K562 (cell line): ENCODE data around the gene SH3BP5L. TPM values are rescaled to one million over a fixed set of nuclear protein-coding genes. Genes with fewer than 3 reads are reported as not detected.

ENCODE experiments used
- BDP1 ChIP-seq: IDR thresholded peaks from 3 replicates; pipeline ENCODE4 v1.6.1; 2011; ENCODE audit not compliant: insufficient read length, insufficient read depth
- CBFA2T2 ChIP-seq: fragments of 450-650 bp; conservative IDR thresholded peaks from 2 replicates; pipeline ENCODE4 v1.6.1; 2017; ENCODE audit warnings: mild to moderate bottlenecking
- CBX5 ChIP-seq: IDR thresholded peaks from 2 replicates; pipeline ENCODE4 v1.6.1; 2014; ENCODE audit warnings: low read depth, borderline replicate concordance
- CREB1 ChIP-seq, 2 experiments: sonication (generic) in 1 of 2; formaldehyde crosslinking in 1 of 2; IDR thresholded peaks; 2 replicates each; pipeline versions ENCODE4 v1.6.1 to v1.8.0; 2012 to 2022; ENCODE audit warnings: inconsistent platforms in 1 of 2, mild to moderate bottlenecking in 1 of 2, missing genetic modification reagents in 1 of 2, moderate library complexity in 1 of 2
- DDX20 ChIP-seq: fragments of 450-650 bp; IDR thresholded peaks from 2 replicates; pipeline ENCODE4 v1.6.1; 2016; ENCODE audit warnings: missing genetic modification characterization, low read depth, mild to moderate bottlenecking, missing compliant biosample characterization, moderate library complexity
- ELF4 ChIP-seq: fragments of 450-650 bp; formaldehyde crosslinking; IDR thresholded peaks from 2 replicates; pipeline ENCODE4 v1.4.0; 2022; ENCODE audit warnings: missing genetic modification characterization
- EP400 ChIP-seq: fragments of 450-650 bp; IDR thresholded peaks from 2 replicates; pipeline ENCODE4 v1.6.1; 2017; ENCODE audit warnings: antibody characterized with exemption, mild to moderate bottlenecking, moderate library complexity
- HNRNPL ChIP-seq: fragments of 200-400 bp; formaldehyde crosslinking; IDR thresholded peaks from 2 replicates; pipeline ENCODE4 v1.6.1; 2017; ENCODE audit warnings: low read depth, mild to moderate bottlenecking, low read length
- HSF4 ChIP-seq: fragments of 250-450 bp; sonication (Bioruptor Pico); IDR thresholded peaks from 2 replicates; pipeline ENCODE4 v2.1.2; 2022; ENCODE audit warnings: mild to moderate bottlenecking, moderate library complexity, borderline replicate concordance
- KLF16 ChIP-seq: IDR thresholded peaks from 2 replicates; pipeline ENCODE4 v1.6.1; 2016; ENCODE audit warnings: antibody characterized with exemption
- MCM7 ChIP-seq, 2 experiments: fragments of 450-650 bp; IDR thresholded peaks; 2 replicates each; pipeline ENCODE4 v1.6.1; 2016 to 2018
- NR2F6 ChIP-seq: fragments of 450-650 bp; formaldehyde crosslinking; IDR thresholded peaks from 2 replicates; pipeline ENCODE4 v1.4.0; 2020; ENCODE audit warnings: mild to moderate bottlenecking
- OTX1 ChIP-seq: fragments of 450-650 bp; formaldehyde crosslinking; IDR thresholded peaks from 2 replicates; pipeline ENCODE4 v1.4.0; 2022; ENCODE audit warnings: mild to moderate bottlenecking
- POLR3G ChIP-seq: IDR thresholded peaks from 2 replicates; pipeline ENCODE4 v1.6.1; 2011; ENCODE audit not compliant: insufficient read length, insufficient replicate concordance; ENCODE audit errors: extremely low read depth
- PURB ChIP-seq: sonication (generic); formaldehyde crosslinking; IDR thresholded peaks from 2 replicates; pipeline ENCODE4 v1.9.0; 2021; ENCODE audit warnings: low read depth, mild to moderate bottlenecking, missing genetic modification reagents
- RNF219 ChIP-seq: fragments of 250-450 bp; sonication (Bioruptor Pico); IDR thresholded peaks from 2 replicates; pipeline ENCODE4 v1.5.0; 2022; ENCODE audit warnings: mild to moderate bottlenecking
- SRSF9 ChIP-seq: fragments of 200-400 bp; formaldehyde crosslinking; IDR thresholded peaks from 2 replicates; pipeline ENCODE4 v1.6.1; 2017; ENCODE audit warnings: low read depth, low read length, borderline replicate concordance
- TSC22D4 ChIP-seq: fragments of 450-650 bp; IDR thresholded peaks from 2 replicates; pipeline ENCODE4 v1.6.1; 2016; ENCODE audit warnings: missing genetic modification characterization, missing biosample characterization, control low read depth
- ZEB2 ChIP-seq: fragments of 450-650 bp; IDR thresholded peaks from 2 replicates; pipeline ENCODE4 v1.6.1; 2016
- ZNF253 ChIP-seq: fragments of 250-450 bp; sonication (Bioruptor Pico); conservative IDR thresholded peaks from 2 replicates; pipeline ENCODE4 v1.6.1; 2021; ENCODE audit warnings: mild to moderate bottlenecking
- ZNF316 ChIP-seq: fragments of 450-650 bp; IDR thresholded peaks from 2 replicates; pipeline ENCODE4 v1.6.1; 2016
- ZNF354B ChIP-seq: fragments of 250-450 bp; sonication (Bioruptor Pico); IDR thresholded peaks from 2 replicates; pipeline ENCODE4 v1.4.0; 2020
- ZNF445 ChIP-seq: fragments of 250-450 bp; sonication (Bioruptor Pico); IDR thresholded peaks from 2 replicates; pipeline ENCODE4 v1.4.0; 2020; ENCODE audit warnings: low read depth, mild to moderate bottlenecking, moderate library complexity
- ZNF589 ChIP-seq: fragments of 200-800 bp; sonication (Bioruptor generic); IDR thresholded peaks from 2 replicates; pipeline ENCODE4 v1.6.1; 2016; ENCODE audit warnings: low read depth, missing genetic modification characterization, missing compliant biosample characterization
- ZNF778 ChIP-seq: fragments of 450-650 bp; formaldehyde crosslinking; IDR thresholded peaks from 2 replicates; pipeline ENCODE4 v1.4.0; 2020; ENCODE audit warnings: mild to moderate bottlenecking, moderate library complexity
- ZNF780A ChIP-seq: fragments of 250-450 bp; sonication (Bioruptor Pico); IDR thresholded peaks from 2 replicates; pipeline ENCODE4 v1.5.0; 2021; ENCODE audit warnings: mild to moderate bottlenecking
- polyA plus RNA-seq, 8 experiments: library from polyadenylated mRNA; depleted of rRNA in 4 of 8; stranded (reverse) in 5 of 8; unstranded in 3 of 8; fragments of >200 nt; fragmentation: Nextera tagmentation in 2 of 8; fragmentation: Illumina TruSeq in 1 of 8; extraction: Ambion mirVana in 2 of 8; extraction: Trizol in 1 of 8; gene quantifications; 2 replicates each; pipeline versions ENCODE4 v1.2.1 to v1.2.3, GENCODE V29; 2011 to 2014; ENCODE audit warnings: inconsistent platforms in 1 of 8, missing spikeins in 1 of 8
- total RNA-seq, 7 experiments: library from RNA; depleted of rRNA in 6 of 7; stranded (reverse); fragments of >200 nt in 6 of 7; fragmentation: Illumina TruSeq in 2 of 7; extraction: Trizol in 2 of 7; gene quantifications; 2 replicates each; pipeline versions ENCODE4 v1.2.1 to v1.2.3, GENCODE V29; 2011 to 2021; ENCODE audit warnings: low replicate concordance in 1 of 7
- TF ChIP-seq, protein P1 (sequence below), 2 experiments: fragments of 150-350 bp in 1 of 2; IDR thresholded peaks; 2 replicates each; pipeline ENCODE4 v1.6.1; 2012 to 2016; ENCODE audit warnings: low read depth in 2 of 2, low read length in 2 of 2, mild to moderate bottlenecking in 1 of 2, moderate library complexity in 1 of 2

Gene SH3BP5L
- total and polyA plus RNA-seq, 9 of the 15 experiments (the other 6 are each of a cell fraction or from before 2014, with no cell fraction given), result 1.9 to 26.5 (median 15.8) TPM

DNA sequence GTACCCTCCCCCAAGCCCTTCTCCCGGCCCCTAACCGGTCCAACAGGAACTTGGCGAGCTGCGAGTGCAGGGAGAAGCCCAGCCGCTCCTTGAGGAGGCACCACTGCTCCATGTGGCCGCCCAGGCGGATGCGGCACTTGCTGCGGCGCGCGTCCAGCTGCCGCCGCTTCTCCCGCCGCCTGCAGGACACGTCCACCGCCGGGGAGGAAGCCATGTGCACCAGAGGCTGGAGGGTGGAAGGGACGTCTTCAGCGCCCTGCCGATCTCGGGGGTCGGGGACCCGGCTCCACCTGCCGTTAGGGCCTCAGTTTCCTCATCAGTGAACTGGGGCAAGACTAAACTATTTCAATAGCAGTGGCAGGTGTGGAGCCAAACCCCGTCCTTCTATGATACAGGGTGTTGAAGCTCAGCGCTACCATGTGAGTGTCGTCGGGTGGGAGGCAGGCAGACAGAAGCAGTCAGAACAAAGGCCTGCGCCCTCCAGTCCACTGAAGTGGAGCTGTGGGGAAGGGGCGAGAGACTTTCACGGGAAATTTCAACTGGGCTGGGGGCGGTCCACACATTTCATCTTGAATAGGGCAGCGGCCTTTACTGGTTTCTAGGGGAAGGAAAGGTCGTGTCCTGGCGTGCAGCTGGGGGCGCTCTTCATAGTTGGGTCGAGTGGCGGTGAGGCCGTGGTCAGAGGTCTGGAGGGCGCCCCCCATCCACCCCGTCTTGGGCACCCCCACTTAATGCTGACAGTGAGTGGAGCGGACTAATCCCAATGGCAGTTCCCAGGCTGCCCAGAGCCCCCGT is 32.6 kb upstream of the SH3BP5L start (continued):
- TF ChIP-seq ZNF778 (CRISPR knock-in tag) (no peak), CREB1 (IDR thresholded peaks at IDR 0.05) (no peak), CREB1 (CRISPR knock-in tag; IDR thresholded peaks at IDR 0.05) (no peak; the same call in 1 of the 2 replicates), DDX20 (tag) (no peak), RNF219 (CRISPR knock-in tag) (no peak), ZNF354B (CRISPR knock-in tag) (no peak), CBFA2T2 (no peak), TSC22D4 (tag) (no peak), CBX5 (peak; percentile 27; the same call in 1 of the 2 replicates), ZNF780A (CRISPR knock-in tag) (no peak), OTX1 (no peak), SRSF9 (no peak), ZNF316 (no peak), POLR3G (no peak), HNRNPL (no peak), ELF4 (CRISPR knock-in tag) (no peak), ZNF445 (no peak), MCM7 (IDR thresholded peaks at IDR 0.05) (no peak), ZEB2 (no peak), ZNF253 (CRISPR knock-in tag) (no peak), ZNF589 (CRISPR knock-in tag) (no peak), HSF4 (CRISPR knock-in tag) (peak; percentile 42; the same call in 1 of the 2 replicates), KLF16 (no peak), EP400 (peak; percentile 94), BDP1 (no peak), PURB (CRISPR knock-in tag) (no peak), NR2F6 (CRISPR knock-in tag) (no peak)
- TF ChIP-seq, protein P1, sequence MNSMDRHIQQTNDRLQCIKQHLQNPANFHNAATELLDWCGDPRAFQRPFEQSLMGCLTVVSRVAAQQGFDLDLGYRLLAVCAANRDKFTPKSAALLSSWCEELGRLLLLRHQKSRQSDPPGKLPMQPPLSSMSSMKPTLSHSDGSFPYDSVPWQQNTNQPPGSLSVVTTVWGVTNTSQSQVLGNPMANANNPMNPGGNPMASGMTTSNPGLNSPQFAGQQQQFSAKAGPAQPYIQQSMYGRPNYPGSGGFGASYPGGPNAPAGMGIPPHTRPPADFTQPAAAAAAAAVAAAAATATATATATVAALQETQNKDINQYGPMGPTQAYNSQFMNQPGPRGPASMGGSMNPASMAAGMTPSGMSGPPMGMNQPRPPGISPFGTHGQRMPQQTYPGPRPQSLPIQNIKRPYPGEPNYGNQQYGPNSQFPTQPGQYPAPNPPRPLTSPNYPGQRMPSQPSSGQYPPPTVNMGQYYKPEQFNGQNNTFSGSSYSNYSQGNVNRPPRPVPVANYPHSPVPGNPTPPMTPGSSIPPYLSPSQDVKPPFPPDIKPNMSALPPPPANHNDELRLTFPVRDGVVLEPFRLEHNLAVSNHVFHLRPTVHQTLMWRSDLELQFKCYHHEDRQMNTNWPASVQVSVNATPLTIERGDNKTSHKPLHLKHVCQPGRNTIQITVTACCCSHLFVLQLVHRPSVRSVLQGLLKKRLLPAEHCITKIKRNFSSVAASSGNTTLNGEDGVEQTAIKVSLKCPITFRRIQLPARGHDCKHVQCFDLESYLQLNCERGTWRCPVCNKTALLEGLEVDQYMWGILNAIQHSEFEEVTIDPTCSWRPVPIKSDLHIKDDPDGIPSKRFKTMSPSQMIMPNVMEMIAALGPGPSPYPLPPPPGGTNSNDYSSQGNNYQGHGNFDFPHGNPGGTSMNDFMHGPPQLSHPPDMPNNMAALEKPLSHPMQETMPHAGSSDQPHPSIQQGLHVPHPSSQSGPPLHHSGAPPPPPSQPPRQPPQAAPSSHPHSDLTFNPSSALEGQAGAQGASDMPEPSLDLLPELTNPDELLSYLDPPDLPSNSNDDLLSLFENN (IDR thresholded peaks at IDR 0.05; ENCODE audit: low read depth in 2 of 2, low read length in 2 of 2), result no peak
